Measurements from ENCODE around the gene USP15.

DNA sequence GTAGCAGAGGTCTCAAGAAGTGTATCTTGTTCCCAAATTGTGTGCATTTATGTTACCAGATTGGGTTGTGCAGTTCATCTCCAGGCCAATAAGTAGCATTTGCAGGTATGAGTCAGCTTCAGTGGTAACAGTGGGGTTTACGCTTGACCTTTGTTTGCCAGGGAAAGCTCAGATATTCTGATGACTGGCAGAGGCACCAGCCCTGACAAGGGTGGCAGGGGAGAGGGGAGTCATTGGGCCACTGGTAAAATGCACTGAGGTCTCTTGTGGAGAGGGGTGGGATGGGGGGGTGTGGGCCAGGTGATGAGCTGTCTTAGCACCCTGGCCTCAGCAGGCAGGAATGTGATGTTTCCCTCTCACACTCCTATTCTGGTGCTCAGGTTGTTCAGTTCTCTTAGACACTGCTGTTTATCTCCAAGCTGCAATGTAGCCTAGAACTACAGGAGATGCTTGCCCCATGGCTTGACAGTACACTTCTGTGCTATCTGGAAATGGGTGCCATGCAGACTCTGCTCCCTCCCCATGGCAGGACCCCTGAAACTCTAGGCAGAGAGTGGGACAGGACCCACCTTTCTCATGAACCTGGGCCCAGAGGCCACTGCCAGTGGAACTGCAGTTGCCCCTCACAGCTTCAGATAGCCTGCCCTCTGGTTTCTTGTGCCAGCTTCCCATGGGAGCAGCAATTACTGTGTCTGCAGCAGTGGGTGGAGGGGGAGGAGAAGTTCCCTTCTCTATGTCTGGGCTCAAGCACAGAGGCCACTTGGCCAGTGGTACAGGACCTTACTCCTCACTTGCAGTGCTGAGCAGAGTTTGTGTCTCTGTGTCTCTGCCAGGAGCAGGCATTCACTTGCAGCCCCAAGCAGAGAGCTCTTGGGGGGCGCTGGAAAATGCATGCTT lies 31.9 kb downstream of the USP15 start:
- TF ChIP-seq, protein P1, sequence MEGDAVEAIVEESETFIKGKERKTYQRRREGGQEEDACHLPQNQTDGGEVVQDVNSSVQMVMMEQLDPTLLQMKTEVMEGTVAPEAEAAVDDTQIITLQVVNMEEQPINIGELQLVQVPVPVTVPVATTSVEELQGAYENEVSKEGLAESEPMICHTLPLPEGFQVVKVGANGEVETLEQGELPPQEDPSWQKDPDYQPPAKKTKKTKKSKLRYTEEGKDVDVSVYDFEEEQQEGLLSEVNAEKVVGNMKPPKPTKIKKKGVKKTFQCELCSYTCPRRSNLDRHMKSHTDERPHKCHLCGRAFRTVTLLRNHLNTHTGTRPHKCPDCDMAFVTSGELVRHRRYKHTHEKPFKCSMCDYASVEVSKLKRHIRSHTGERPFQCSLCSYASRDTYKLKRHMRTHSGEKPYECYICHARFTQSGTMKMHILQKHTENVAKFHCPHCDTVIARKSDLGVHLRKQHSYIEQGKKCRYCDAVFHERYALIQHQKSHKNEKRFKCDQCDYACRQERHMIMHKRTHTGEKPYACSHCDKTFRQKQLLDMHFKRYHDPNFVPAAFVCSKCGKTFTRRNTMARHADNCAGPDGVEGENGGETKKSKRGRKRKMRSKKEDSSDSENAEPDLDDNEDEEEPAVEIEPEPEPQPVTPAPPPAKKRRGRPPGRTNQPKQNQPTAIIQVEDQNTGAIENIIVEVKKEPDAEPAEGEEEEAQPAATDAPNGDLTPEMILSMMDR (IDR thresholded peaks at IDR 0.05): no peak
- no peak for TF ChIP-seq POLR2A (IDR thresholded peaks at IDR 0.05)

Measured in Peyer's patch (tissue), 4 donors.